ENCODE results near the gene ORM1.

GRCh38 chr9:114338187-114338586 lies 15.3 kb downstream of the ORM1 start:
- TF ChIP-seq ARNT (IDR thresholded peaks at IDR 0.05) (no peak), L3MBTL2 (conservative IDR thresholded peaks at IDR 0.05) (no peak), CTBP1 (IDR thresholded peaks at IDR 0.05; ENCODE audit: borderline replicate concordance) (no peak)

Measured in HEK293T (cell line).